GM21360 (cell line): ENCODE data around the gene ROBO1.

Experiments used
- ATAC-seq: cut with Tn5 transposase; IDR thresholded peaks from one replicate; pipeline ENCODE4 v1.9.1; 2021; ENCODE audit warnings: mild to moderate bottlenecking, moderate library complexity; ENCODE audit not compliant: unreplicated experiment

Gene ROBO1

GRCh38 chr3:78605178-78605577 lies 1162.6 kb downstream of the ROBO1 start:
- no peak for ATAC-seq

GRCh38 chr3:78604341-78604740 lies 1163.5 kb downstream of the ROBO1 start:
- ATAC-seq = no peak

GRCh38 chr3:78601249-78601648 lies 1166.5 kb downstream of the ROBO1 start:
- no peak for ATAC-seq

- ATAC-seq = no peak
These were observed 1178.0 kb downstream of the ROBO1 start for GRCh38 chr3:78589778-78590177.

GRCh38 chr3:78588906-78589621 lies 1178.7 kb downstream of the ROBO1 start:
- ATAC-seq = no peak

- no peak for ATAC-seq
These were observed 1187.1 kb downstream of the ROBO1 start for GRCh38 chr3:78580681-78581080.

GRCh38 chr3:78571486-78571885 lies 1196.3 kb downstream of the ROBO1 start:
- no peak for ATAC-seq

GRCh38 chr3:78570496-78570895 lies 1197.3 kb downstream of the ROBO1 start:
- ATAC-seq = no peak

- ATAC-seq = no peak
These were observed 1198.0 kb downstream of the ROBO1 start for GRCh38 chr3:78569804-78570203.

GRCh38 chr3:78565712-78566111 lies 1202.1 kb downstream of the ROBO1 start:
- no peak for ATAC-seq

GRCh38 chr3:78562328-78562727 lies 1205.5 kb downstream of the ROBO1 start:
- ATAC-seq = no peak
